Measurements from ENCODE around the gene SPEF2. TPM values are rescaled to one million over a fixed set of nuclear protein-coding genes. Genes with fewer than 3 reads are reported as not detected.

Gene SPEF2
- total and polyA plus RNA-seq, 2 of the 13 experiments (the other 11 are each of a cell fraction or from before 2014, with no cell fraction given): 1.5 to 2.3 TPM

DNA sequence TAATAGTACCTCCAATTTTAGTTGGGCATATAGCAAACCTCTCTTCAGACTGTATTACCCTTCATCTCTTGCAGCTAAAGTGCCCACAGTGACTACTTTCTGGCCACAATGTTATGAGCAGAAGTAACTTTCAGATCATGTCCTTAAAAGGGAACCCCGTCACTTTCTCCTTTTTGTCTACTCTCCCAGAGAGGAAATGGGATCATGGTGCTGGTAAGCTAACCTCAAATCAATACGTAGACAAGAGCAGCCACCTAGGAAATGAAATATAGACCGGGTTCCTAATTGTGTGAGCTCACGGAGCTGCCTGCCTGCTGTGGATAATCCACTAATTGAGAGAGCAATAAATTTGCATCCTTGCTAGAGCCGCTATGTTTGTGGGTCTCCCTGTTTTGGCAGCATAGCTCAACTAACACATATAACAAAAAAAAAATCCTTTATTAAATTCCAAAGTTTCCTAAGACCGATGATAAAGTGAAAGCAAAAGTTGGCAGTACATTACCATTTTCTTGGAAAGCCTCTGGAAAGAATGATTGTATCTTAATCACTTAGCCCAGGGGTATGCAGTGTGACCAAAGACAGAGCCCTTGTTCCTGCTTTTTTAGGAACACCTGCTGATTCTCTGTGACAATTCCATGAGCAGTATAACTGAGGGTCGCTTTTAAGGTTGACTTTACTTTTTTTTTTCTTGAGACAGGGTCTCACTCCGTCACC, 233.5 kb downstream of the SPEF2 start:
- in situ Hi-C loops (cut with HindIII; ENCODE audit: extremely low pct_ligation_motif_present, low pct_unique_long_range_greater_than_20kb) (no loop called here), intact Hi-C loops (cut with micrococcal nuclease; ENCODE audit: unreplicated experiment) (no loop called here)
- POLR2A ChIA-PET: no interaction called here
- no peaks in the 10 kb centered on the region for H3K27me3 ChIP-seq (ENCODE audit: control insufficient read depth in 1 of 2, insufficient read depth in 2 of 2, low read length in 2 of 2)
- H3K79me2 ChIP-seq (ENCODE audit: insufficient read depth, low read length): no peaks in the 10 kb centered on the region
- WGBS (ENCODE audit: low lambda C conversion rate): 18% methylated on average over 8 of the region's 8 CpGs
- no peak overlapping the region for H2AFZ ChIP-seq (ENCODE audit: low read length)
- no TSS peak for BruUV-seq (replicated peaks)
- no peak for DNase-seq (ENCODE audit: low spot score)
- no peak for ATAC-seq
- no peak overlapping the region for H3K4me3 ChIP-seq (replicated peaks in 1 of 3; ENCODE audit: insufficient read depth in 1 of 3, low read depth in 2 of 3, low read length in 3 of 3)
- no peak for FAIRE-seq
- no peaks in the 10 kb centered on the region for H4K20me1 ChIP-seq (ENCODE audit: insufficient read depth, low read length)
- H3K4me1 ChIP-seq (ENCODE audit: insufficient read depth, low read length): no peaks in the 10 kb centered on the region
- peaks cover 14% of the 10 kb centered on the region for H3K9me3 ChIP-seq (ENCODE audit: low read length)
- no peak overlapping the region for H3K4me2 ChIP-seq (ENCODE audit: low read depth, low read length)
- H3K36me3 ChIP-seq (replicated peaks in 1 of 2; ENCODE audit: control insufficient read depth in 1 of 2, insufficient read depth in 2 of 2, low read length in 2 of 2): no peaks in the 10 kb centered on the region
- TF ChIP-seq, protein P1, sequence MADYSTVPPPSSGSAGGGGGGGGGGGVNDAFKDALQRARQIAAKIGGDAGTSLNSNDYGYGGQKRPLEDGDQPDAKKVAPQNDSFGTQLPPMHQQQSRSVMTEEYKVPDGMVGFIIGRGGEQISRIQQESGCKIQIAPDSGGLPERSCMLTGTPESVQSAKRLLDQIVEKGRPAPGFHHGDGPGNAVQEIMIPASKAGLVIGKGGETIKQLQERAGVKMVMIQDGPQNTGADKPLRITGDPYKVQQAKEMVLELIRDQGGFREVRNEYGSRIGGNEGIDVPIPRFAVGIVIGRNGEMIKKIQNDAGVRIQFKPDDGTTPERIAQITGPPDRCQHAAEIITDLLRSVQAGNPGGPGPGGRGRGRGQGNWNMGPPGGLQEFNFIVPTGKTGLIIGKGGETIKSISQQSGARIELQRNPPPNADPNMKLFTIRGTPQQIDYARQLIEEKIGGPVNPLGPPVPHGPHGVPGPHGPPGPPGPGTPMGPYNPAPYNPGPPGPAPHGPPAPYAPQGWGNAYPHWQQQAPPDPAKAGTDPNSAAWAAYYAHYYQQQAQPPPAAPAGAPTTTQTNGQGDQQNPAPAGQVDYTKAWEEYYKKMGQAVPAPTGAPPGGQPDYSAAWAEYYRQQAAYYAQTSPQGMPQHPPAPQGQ (CRISPR knock-in tag; IDR thresholded peaks at IDR 0.05; ENCODE audit: borderline replicate concordance): no peak
- TF ChIP-seq NAIF1 (CRISPR knock-in tag; IDR thresholded peaks at IDR 0.05; ENCODE audit: borderline replicate concordance): no peak
- TF ChIP-seq SETDB1 (CRISPR knock-in tag; IDR thresholded peaks at IDR 0.05; ENCODE audit: borderline replicate concordance): no peak
- no peak for TF ChIP-seq ATF7 (IDR thresholded peaks at IDR 0.05)
- no peak for TF ChIP-seq ATF7 (CRISPR knock-in tag; IDR thresholded peaks at IDR 0.05)
- TF ChIP-seq, protein P2, sequence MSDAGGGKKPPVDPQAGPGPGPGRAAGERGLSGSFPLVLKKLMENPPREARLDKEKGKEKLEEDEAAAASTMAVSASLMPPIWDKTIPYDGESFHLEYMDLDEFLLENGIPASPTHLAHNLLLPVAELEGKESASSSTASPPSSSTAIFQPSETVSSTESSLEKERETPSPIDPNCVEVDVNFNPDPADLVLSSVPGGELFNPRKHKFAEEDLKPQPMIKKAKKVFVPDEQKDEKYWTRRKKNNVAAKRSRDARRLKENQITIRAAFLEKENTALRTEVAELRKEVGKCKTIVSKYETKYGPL (CRISPR knock-in tag; IDR thresholded peaks at IDR 0.05): no peak
- TF ChIP-seq ZFP36L2 (CRISPR knock-in tag; IDR thresholded peaks at IDR 0.05): no peak
- TF ChIP-seq, protein P3, sequence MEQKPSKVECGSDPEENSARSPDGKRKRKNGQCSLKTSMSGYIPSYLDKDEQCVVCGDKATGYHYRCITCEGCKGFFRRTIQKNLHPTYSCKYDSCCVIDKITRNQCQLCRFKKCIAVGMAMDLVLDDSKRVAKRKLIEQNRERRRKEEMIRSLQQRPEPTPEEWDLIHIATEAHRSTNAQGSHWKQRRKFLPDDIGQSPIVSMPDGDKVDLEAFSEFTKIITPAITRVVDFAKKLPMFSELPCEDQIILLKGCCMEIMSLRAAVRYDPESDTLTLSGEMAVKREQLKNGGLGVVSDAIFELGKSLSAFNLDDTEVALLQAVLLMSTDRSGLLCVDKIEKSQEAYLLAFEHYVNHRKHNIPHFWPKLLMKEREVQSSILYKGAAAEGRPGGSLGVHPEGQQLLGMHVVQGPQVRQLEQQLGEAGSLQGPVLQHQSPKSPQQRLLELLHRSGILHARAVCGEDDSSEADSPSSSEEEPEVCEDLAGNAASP (CRISPR knock-in tag; IDR thresholded peaks at IDR 0.05; ENCODE audit: borderline replicate concordance): no peak
- CTCF ChIA-PET (ENCODE audit: low intra/inter-chr PET ratio, low total read pairs): no interaction called here
- no peak overlapping the region for H3K27ac ChIP-seq (ENCODE audit: extremely low read length, insufficient read depth, low read length)
- no peak overlapping the region for H3K9ac ChIP-seq (ENCODE audit: insufficient read depth, low read depth, low read length)
